A549 (cell line): ENCODE data around the gene STK33. TPM values are rescaled to one million over a fixed set of nuclear protein-coding genes. Genes with fewer than 3 reads are reported as not detected.

Experiments used
- ATAC-seq, 2 experiments: fragments of 200-7000 bp in 1 of 2; fragments of >200 bp in 1 of 2; cut with Nextera tagmentation in 1 of 2; cut with Tn5 transposase in 1 of 2; 3 replicates each; pipeline versions ENCODE4 v1.8.0 to v1.9.1; 2018 to 2020; ENCODE audit warnings: mild to moderate bottlenecking in 1 of 2, moderate library complexity in 1 of 2
- CTCF ChIA-PET: fragments of 300-600 bp; sonication (Branson Sonifier 250); formaldehyde crosslinking; extraction: SDS; loops from one replicate; lab custom pipeline; 2021; ENCODE audit warnings: antibody characterized with exemption, inconsistent platforms; lab: Yijun Ruan, JAX
- POLR2A ChIA-PET: fragments of 350-600 bp; formaldehyde crosslinking; extraction: SDS; loops from one replicate; lab custom pipeline; 2021; ENCODE audit warnings: antibody characterized with exemption, inconsistent platforms; lab: Yijun Ruan, JAX
- DNase-seq, 2 experiments: peaks; one replicate each; pipeline versions ENCODE4 v3.0.0 to v3.0.0-alpha.2; 2011 to 2016; ENCODE audit warnings: low read depth in 1 of 2, low spot score in 1 of 2
- FAIRE-seq: peaks from 2 replicates; lab custom pipeline; 2011; peaks lifted over from hg19 to GRCh38; lab: Jason Lieb, UNC
- H3K27ac ChIP-seq, 2 experiments: fragments of >200 bp; sonication (Bioruptor Twin); formaldehyde crosslinking; 3 replicates each; pipeline ENCODE4 v1.5.1; 2016 to 2017
- H3K4me1 ChIP-seq: fragments of >200 bp; sonication (Bioruptor Twin); formaldehyde crosslinking; 3 replicates; pipeline ENCODE4 v1.6.1; 2016
- H3K4me2 ChIP-seq: fragments of >200 bp; sonication (Bioruptor Twin); formaldehyde crosslinking; 3 replicates; pipeline ENCODE4 v1.6.1; 2016
- H3K4me3 ChIP-seq: fragments of >200 bp; sonication (Bioruptor Twin); formaldehyde crosslinking; 3 replicates; pipeline ENCODE4 v1.5.1; 2016
- H3K9me3 ChIP-seq: fragments of >200 bp; sonication (Bioruptor Twin); formaldehyde crosslinking; 3 replicates; pipeline ENCODE4 v1.6.1; 2016
- CBX8 ChIP-seq: fragments of 200-600 bp; sonication (generic); IDR thresholded peaks from 2 replicates; pipeline ENCODE4 v1.6.1; 2016
- CEBPB ChIP-seq, 2 experiments: fragments of >200 bp in 1 of 2; sonication (Bioruptor Twin) in 1 of 2; formaldehyde crosslinking in 1 of 2; IDR thresholded peaks; 2 replicates each; pipeline ENCODE4 v1.6.1; 2012 to 2016
- CHD2 ChIP-seq: fragments of 150-350 bp; IDR thresholded peaks from 2 replicates; pipeline ENCODE4 v1.6.1; 2014; ENCODE audit warnings: low read length; ENCODE audit not compliant: partially characterized antibody
- CHD4 ChIP-seq: fragments of 200-600 bp; sonication (generic); IDR thresholded peaks from 2 replicates; pipeline ENCODE4 v1.6.1; 2016; ENCODE audit warnings: antibody characterized with exemption, mild to moderate bottlenecking, borderline replicate concordance
- FOXS1 ChIP-seq: fragments of 250-450 bp; sonication (Bioruptor Pico); IDR thresholded peaks from 2 replicates; pipeline ENCODE4 v1.5.0; 2020; ENCODE audit warnings: mild to moderate bottlenecking, moderate library complexity
- GATA3 ChIP-seq: IDR thresholded peaks from 2 replicates; pipeline ENCODE4 v1.6.1; 2012; ENCODE audit warnings: borderline replicate concordance
- HEYL ChIP-seq: fragments of 250-450 bp; sonication (Bioruptor Pico); IDR thresholded peaks from 2 replicates; pipeline ENCODE4 v1.8.0; 2021; ENCODE audit warnings: mild to moderate bottlenecking, moderate library complexity
- HOXA7 ChIP-seq: fragments of 250-450 bp; sonication (Bioruptor Pico); IDR thresholded peaks from 2 replicates; pipeline ENCODE4 v1.5.0; 2020; ENCODE audit warnings: mild to moderate bottlenecking, moderate library complexity
- HOXB13 ChIP-seq: fragments of 250-450 bp; sonication (Bioruptor Pico); IDR thresholded peaks from 2 replicates; pipeline ENCODE4 v1.5.0; 2020; ENCODE audit warnings: low read depth, mild to moderate bottlenecking, moderate library complexity
- HOXB5 ChIP-seq: fragments of 250-450 bp; sonication (Bioruptor Pico); IDR thresholded peaks from 2 replicates; pipeline ENCODE4 v1.5.0; 2020; ENCODE audit warnings: mild to moderate bottlenecking, moderate library complexity
- JUNB ChIP-seq: fragments of >200 bp; sonication (Bioruptor Twin); formaldehyde crosslinking; IDR thresholded peaks from 2 replicates; pipeline ENCODE4 v1.6.1; 2016
- MAFK ChIP-seq: fragments of 450-650 bp; IDR thresholded peaks from 2 replicates; pipeline ENCODE4 v1.6.1; 2014; ENCODE audit not compliant: partially characterized antibody
- RAD21 ChIP-seq, 2 experiments: fragments of >200 bp in 1 of 2; sonication (Bioruptor Twin) in 1 of 2; formaldehyde crosslinking in 1 of 2; IDR thresholded peaks in 1 of 2; conservative IDR thresholded peaks in 1 of 2; 2 replicates in 1 of 2; 3 replicates in 1 of 2; pipeline ENCODE4 v1.6.1; 2012 to 2018; ENCODE audit warnings: inconsistent platforms in 1 of 2
- RNF2 ChIP-seq: fragments of 200-600 bp; sonication (generic); IDR thresholded peaks from 2 replicates; pipeline ENCODE4 v1.6.1; 2016; ENCODE audit warnings: low read depth, mild to moderate bottlenecking, antibody characterized with exemption, moderate library complexity, borderline replicate concordance
- SREBF2 ChIP-seq: fragments of 450-650 bp; IDR thresholded peaks from 2 replicates; pipeline ENCODE4 v1.6.1; 2014; ENCODE audit warnings: mild to moderate bottlenecking, moderate library complexity
- ZC3H11A ChIP-seq: fragments of 450-650 bp; IDR thresholded peaks from 2 replicates; pipeline ENCODE4 v1.6.1; 2014; ENCODE audit warnings: antibody characterized with exemption, mild to moderate bottlenecking
- ZFP36 ChIP-seq: fragments of 450-650 bp; IDR thresholded peaks from 2 replicates; pipeline ENCODE4 v1.6.1; 2014; ENCODE audit warnings: borderline replicate concordance; ENCODE audit not compliant: partially characterized antibody
- ZSCAN20 ChIP-seq: fragments of 250-450 bp; sonication (Bioruptor Pico); IDR thresholded peaks from 2 replicates; pipeline ENCODE4 v1.8.0; 2022; ENCODE audit warnings: mild to moderate bottlenecking, moderate library complexity
- WGBS: methylation state at CpG from one replicate; pipeline ENCODE4 v1.1.6; 2017; ENCODE audit errors: missing lambda C conversion rate; 5-methylcytosine and 5-hydroxymethylcytosine counted together
- polyA plus RNA-seq, 4 experiments: library from polyadenylated mRNA; depleted of rRNA in 3 of 4; stranded (reverse); fragments of >200 nt; fragmentation: RNase III in 1 of 4; extraction: RNeasy Plus Mini Kit Qiagen cat#74134 plus additional on column Dnase treatment in 1 of 4; gene quantifications; 2 replicates in 3 of 4; 3 replicates in 1 of 4; pipeline ENCODE4 v1.2.3, GENCODE V29; 2011 to 2017
- TF ChIP-seq, protein P1 (sequence below): IDR thresholded peaks from 2 replicates; pipeline ENCODE4 v1.6.1; 2012
- TF ChIP-seq, protein P2 (sequence below): fragments of >200 bp; sonication (Bioruptor Twin); formaldehyde crosslinking; IDR thresholded peaks from 3 replicates; pipeline ENCODE4 v1.5.1; 2016
- TF ChIP-seq, protein P3 (sequence below): IDR thresholded peaks from 2 replicates; pipeline ENCODE4 v1.6.1; 2012; ENCODE audit warnings: low read depth, borderline replicate concordance
- TF ChIP-seq, protein P4 (sequence below): fragments of 250-450 bp; sonication (Bioruptor Pico); IDR thresholded peaks from 2 replicates; pipeline ENCODE4 v1.5.0; 2021; ENCODE audit warnings: mild to moderate bottlenecking, moderate library complexity, borderline replicate concordance

The STK33 gene
- polyA plus RNA-seq, 2 of the 4 experiments (the other 2 are of a cell fraction) = 5.2 to 5.8 TPM

DNA sequence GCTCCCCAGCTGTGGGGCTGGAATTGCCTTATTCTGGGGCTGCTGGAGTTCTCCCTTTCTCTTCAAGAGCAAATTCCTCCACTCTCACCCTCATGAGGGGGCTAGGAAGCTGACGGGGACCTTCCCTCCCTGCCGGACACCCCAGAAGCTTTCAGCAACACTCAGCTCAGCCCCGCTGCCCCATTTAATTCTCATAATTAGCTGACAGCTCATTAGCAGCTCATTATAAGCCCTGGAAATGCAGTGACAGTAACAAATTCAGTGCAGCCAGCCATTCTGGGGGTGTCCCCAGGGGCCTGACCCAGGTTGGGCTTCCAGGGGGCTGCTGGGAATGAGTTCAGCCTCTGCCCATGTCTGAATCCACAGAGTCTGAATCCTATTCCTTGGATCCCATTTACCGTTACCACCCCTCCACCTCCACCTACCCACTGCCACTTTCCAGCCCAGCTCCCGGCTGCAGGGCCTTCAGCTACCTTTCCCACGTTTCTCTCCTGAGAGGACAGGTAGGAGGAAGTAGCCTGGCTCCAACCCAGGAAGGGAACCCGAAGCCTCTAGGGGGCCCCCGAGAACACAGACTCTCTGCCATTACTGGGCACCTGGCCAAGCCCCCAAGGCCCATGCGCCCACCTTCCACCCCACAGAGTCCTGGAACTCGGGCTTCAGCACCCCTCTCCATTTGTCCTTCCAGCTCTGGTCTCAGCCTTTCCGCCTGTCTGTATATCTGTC is 228.6 kb downstream of the STK33 start:
- CTCF ChIA-PET = interaction anchor here (0.8 to 1.2 kb wide), 4 partner anchors 8 to 28 kb away, joined by 3 to 5 read pairs (median 4); no protein-coding TSS in a partner anchor
- no peak for DNase-seq

DNA sequence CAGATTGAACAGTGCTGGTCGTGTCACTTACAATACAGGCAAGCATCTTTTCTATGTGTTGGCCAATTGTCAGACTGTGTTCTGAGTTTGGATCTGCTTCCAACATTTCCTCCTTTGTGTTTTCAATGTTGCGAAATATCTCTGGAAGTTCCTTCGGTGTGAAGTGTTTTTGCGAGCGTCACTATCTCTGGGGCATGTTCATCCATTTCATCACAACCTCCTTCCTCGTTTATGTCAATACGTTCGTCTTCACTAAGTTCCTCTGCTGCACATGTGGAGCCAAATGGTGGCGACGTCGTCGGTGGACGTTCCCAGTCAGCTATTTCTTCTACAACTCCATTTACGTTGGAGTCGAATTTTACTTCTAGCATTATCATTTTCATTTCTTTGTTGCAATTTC is 230.1 kb downstream of the STK33 start:
- TF ChIP-seq CEBPB (IDR thresholded peaks at IDR 0.05) = peak; percentile 39 to 54; a peak in 2 of 4 replicates
- TF ChIP-seq, protein P1, sequence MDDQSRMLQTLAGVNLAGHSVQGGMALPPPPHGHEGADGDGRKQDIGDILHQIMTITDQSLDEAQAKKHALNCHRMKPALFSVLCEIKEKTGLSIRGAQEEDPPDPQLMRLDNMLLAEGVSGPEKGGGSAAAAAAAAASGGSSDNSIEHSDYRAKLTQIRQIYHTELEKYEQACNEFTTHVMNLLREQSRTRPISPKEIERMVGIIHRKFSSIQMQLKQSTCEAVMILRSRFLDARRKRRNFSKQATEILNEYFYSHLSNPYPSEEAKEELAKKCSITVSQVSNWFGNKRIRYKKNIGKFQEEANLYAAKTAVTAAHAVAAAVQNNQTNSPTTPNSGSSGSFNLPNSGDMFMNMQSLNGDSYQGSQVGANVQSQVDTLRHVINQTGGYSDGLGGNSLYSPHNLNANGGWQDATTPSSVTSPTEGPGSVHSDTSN = no peak
- ChIA-PET POLR2A (no interaction called here), CTCF (no interaction called here)
- no peaks in the 10 kb centered on the region for H3K4me1 ChIP-seq
- no peak overlapping the region for H3K27ac ChIP-seq
- DNase-seq (no peak), ATAC-seq (no peak), FAIRE-seq (no peak)
- H3K4me2 ChIP-seq = no peak overlapping the region
- WGBS = 65% methylated on average over 15 of the region's 15 CpGs
- H3K9me3 ChIP-seq = no peaks in the 10 kb centered on the region
- H3K4me3 ChIP-seq = no peak overlapping the region

More for the DNA sequence above, 228.6 kb downstream of the STK33 start:
- TF ChIP-seq HEYL (CRISPR knock-in tag) (no peak), JUNB (no peak), CBX8 (no peak), CHD2 (no peak)
- TF ChIP-seq, protein P2, sequence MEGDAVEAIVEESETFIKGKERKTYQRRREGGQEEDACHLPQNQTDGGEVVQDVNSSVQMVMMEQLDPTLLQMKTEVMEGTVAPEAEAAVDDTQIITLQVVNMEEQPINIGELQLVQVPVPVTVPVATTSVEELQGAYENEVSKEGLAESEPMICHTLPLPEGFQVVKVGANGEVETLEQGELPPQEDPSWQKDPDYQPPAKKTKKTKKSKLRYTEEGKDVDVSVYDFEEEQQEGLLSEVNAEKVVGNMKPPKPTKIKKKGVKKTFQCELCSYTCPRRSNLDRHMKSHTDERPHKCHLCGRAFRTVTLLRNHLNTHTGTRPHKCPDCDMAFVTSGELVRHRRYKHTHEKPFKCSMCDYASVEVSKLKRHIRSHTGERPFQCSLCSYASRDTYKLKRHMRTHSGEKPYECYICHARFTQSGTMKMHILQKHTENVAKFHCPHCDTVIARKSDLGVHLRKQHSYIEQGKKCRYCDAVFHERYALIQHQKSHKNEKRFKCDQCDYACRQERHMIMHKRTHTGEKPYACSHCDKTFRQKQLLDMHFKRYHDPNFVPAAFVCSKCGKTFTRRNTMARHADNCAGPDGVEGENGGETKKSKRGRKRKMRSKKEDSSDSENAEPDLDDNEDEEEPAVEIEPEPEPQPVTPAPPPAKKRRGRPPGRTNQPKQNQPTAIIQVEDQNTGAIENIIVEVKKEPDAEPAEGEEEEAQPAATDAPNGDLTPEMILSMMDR = no peak
- H3K4me2 ChIP-seq = no peak overlapping the region
- H3K4me3 ChIP-seq = no peak overlapping the region
- H3K9me3 ChIP-seq = no peaks in the 10 kb centered on the region
- 52% methylated on average over 11 of the region's 11 CpGs for whole genome bisulfite sequencing
- no peaks in the 10 kb centered on the region for H3K4me1 ChIP-seq
- ATAC-seq (peak in 1 of 2 experiments; percentile 37; a peak in 2 of 6 replicates), FAIRE-seq (no peak)
- POLR2A ChIA-PET = no interaction called here
- H3K27ac ChIP-seq = no peak overlapping the region

DNA sequence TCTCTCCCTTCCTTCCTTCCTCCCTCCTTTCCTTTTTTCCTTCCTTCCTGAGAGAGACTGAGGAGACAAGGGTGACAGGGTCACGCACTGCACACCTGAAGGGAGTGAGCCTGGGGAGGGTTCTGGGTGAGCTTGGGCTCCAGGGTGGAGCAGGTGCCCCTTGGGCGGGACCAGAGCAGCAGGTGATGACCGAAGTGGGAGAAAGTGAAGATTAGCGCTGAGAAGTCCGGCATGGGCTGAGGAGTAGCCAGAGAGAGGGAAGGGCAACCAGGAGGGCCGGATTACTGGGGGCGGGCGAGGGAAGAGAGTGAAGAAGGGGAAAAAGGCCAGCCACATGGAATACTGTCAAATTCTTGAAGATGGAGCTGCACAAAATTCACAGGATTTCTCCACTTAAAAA is 231.1 kb downstream of the STK33 start:
- Histone ChIP-seq H3K27ac (no peak overlapping the region), H3K4me2 (no peak overlapping the region), H3K4me3 (no peak overlapping the region), H3K4me1 (no peaks in the 10 kb centered on the region), H3K9me3 (no peaks in the 10 kb centered on the region)
- 62% methylated on average over 8 of the region's 8 CpGs for WGBS
- FAIRE-seq (no peak), DNase-seq (no peak), ATAC-seq (no peak)
- ChIA-PET CTCF (no interaction called here), POLR2A (no interaction called here)
- TF ChIP-seq ZSCAN20 (CRISPR knock-in tag) = no peak
- TF ChIP-seq, protein P3, sequence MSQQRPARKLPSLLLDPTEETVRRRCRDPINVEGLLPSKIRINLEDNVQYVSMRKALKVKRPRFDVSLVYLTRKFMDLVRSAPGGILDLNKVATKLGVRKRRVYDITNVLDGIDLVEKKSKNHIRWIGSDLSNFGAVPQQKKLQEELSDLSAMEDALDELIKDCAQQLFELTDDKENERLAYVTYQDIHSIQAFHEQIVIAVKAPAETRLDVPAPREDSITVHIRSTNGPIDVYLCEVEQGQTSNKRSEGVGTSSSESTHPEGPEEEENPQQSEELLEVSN = no peak
- TF ChIP-seq MAFK = no peak
- TF ChIP-seq, protein P4, sequence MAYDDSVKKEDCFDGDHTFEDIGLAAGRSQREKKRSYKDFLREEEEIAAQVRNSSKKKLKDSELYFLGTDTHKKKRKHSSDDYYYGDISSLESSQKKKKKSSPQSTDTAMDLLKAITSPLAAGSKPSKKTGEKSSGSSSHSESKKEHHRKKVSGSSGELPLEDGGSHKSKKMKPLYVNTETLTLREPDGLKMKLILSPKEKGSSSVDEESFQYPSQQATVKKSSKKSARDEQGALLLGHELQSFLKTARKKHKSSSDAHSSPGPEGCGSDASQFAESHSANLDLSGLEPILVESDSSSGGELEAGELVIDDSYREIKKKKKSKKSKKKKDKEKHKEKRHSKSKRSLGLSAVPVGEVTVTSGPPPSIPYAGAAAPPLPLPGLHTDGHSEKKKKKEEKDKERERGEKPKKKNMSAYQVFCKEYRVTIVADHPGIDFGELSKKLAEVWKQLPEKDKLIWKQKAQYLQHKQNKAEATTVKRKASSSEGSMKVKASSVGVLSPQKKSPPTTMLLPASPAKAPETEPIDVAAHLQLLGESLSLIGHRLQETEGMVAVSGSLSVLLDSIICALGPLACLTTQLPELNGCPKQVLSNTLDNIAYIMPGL (CRISPR knock-in tag) = no peak
- no peak for TF ChIP-seq ZFP36
- TF ChIP-seq RAD21 (conservative IDR thresholded peaks at IDR 0.05 in 1 of 2, IDR thresholded peaks at IDR 0.05 in 1 of 2) = no peak
- no peak for TF ChIP-seq HOXA7 (CRISPR knock-in tag)
- TF ChIP-seq RNF2 = no peak
- no peak for TF ChIP-seq GATA3
- TF ChIP-seq CHD4 = no peak
- TF ChIP-seq FOXS1 (CRISPR knock-in tag) = no peak
- no peak for TF ChIP-seq HEYL (CRISPR knock-in tag)
- TF ChIP-seq HOXB5 (CRISPR knock-in tag) = no peak
- no peak for TF ChIP-seq CHD2
- TF ChIP-seq ZC3H11A = no peak
- TF ChIP-seq SREBF2 = no peak
- TF ChIP-seq HOXB13 = no peak
